GM23338 (cell line): ENCODE data around the gene CYTH3.

ENCODE experiments used
- CREB1 ChIP-seq: fragments of 250-450 bp; sonication (Bioruptor Pico); IDR thresholded peaks from 2 replicates; pipeline ENCODE4 v1.5.0; 2020; ENCODE audit warnings: low read depth, mild to moderate bottlenecking, moderate library complexity
- EZH2 ChIP-seq: fragments of 200-600 bp; sonication (generic); IDR thresholded peaks from one replicate; pipeline ENCODE4 v1.8.0; 2017; ENCODE audit warnings: antibody characterized with exemption, mild to moderate bottlenecking, low read depth; ENCODE audit not compliant: unreplicated experiment
- EZH2phosphoT487 ChIP-seq: fragments of 200-600 bp; sonication (generic); IDR thresholded peaks from one replicate; pipeline ENCODE4 v1.8.1; 2018; ENCODE audit warnings: antibody characterized with exemption; ENCODE audit not compliant: unreplicated experiment
- JUNB ChIP-seq: IDR thresholded peaks from one replicate; pipeline ENCODE4 v1.6.1; 2016; ENCODE audit warnings: antibody characterized with exemption; ENCODE audit not compliant: unreplicated experiment
- POLR2AphosphoS5 ChIP-seq: IDR thresholded peaks from 2 replicates; pipeline ENCODE4 v1.6.1; 2016; ENCODE audit warnings: antibody characterized with exemption, low read depth
- STAT1 ChIP-seq: IDR thresholded peaks from one replicate; pipeline ENCODE4 v1.6.1; 2016; ENCODE audit warnings: antibody characterized with exemption; ENCODE audit not compliant: unreplicated experiment
- ZNF114 ChIP-seq: fragments of 250-450 bp; sonication (Bioruptor Pico); IDR thresholded peaks from 2 replicates; pipeline ENCODE4 v1.5.0; 2020; ENCODE audit warnings: mild to moderate bottlenecking, moderate library complexity
- ZNF331 ChIP-seq: fragments of 250-450 bp; sonication (Bioruptor Pico); IDR thresholded peaks from 2 replicates; pipeline ENCODE4 v1.5.0; 2020; ENCODE audit warnings: low read depth, mild to moderate bottlenecking, moderate library complexity
- TF ChIP-seq, protein P1 (sequence below), 2 experiments: fragments of 200-600 bp in 1 of 2; sonication (generic) in 1 of 2; conservative IDR thresholded peaks; 2 replicates each; pipeline versions ENCODE4 v1.5.1 to v1.6.1; 2016 to 2017; ENCODE audit warnings: antibody characterized with exemption in 2 of 2, low read depth in 2 of 2, mild to moderate bottlenecking in 2 of 2, moderate library complexity in 1 of 2
- TF ChIP-seq, protein P2 (sequence below): IDR thresholded peaks from one replicate; pipeline ENCODE4 v1.6.1; 2018; ENCODE audit warnings: antibody characterized with exemption; ENCODE audit not compliant: unreplicated experiment

DNA sequence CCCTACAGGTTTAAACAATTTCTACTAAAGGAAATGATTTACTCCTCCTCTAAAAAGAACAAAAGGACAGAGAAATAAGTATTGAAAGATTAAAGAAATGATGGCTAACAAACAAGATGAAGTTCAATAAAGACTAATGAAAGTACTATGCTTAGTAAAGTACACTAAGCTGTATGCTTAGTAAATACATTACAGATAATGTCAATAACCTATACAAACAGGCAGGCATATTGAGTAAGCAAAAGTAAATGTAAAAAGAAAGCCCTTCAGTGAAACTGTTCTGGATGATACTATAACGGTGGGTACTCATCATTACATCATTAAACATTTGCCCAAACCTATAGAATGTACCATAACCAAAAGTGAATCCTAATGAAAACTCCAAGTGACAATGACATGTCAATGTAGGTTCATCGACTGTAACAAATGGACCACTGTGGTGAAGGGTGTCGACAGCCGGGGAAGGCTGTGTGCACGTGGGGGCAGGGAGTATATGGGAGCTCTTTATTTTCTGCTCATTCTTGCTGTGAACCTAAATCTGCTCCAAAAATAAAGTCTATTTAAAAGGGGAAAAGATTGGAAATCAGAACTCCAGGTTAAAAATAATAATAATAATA, 34.0 kb downstream of the CYTH3 start:
- TF ChIP-seq ZNF114 (CRISPR knock-in tag) (no peak), EZH2 (no peak), STAT1 (no peak), JUNB (no peak), POLR2AphosphoS5 (no peak), CREB1 (CRISPR knock-in tag) (no peak), EZH2phosphoT487 (no peak), ZNF331 (no peak)
- TF ChIP-seq, protein P1, sequence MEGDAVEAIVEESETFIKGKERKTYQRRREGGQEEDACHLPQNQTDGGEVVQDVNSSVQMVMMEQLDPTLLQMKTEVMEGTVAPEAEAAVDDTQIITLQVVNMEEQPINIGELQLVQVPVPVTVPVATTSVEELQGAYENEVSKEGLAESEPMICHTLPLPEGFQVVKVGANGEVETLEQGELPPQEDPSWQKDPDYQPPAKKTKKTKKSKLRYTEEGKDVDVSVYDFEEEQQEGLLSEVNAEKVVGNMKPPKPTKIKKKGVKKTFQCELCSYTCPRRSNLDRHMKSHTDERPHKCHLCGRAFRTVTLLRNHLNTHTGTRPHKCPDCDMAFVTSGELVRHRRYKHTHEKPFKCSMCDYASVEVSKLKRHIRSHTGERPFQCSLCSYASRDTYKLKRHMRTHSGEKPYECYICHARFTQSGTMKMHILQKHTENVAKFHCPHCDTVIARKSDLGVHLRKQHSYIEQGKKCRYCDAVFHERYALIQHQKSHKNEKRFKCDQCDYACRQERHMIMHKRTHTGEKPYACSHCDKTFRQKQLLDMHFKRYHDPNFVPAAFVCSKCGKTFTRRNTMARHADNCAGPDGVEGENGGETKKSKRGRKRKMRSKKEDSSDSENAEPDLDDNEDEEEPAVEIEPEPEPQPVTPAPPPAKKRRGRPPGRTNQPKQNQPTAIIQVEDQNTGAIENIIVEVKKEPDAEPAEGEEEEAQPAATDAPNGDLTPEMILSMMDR (conservative IDR thresholded peaks at IDR 0.05; ENCODE audit: low read depth in 2 of 2), result no peak
- TF ChIP-seq, protein P2, sequence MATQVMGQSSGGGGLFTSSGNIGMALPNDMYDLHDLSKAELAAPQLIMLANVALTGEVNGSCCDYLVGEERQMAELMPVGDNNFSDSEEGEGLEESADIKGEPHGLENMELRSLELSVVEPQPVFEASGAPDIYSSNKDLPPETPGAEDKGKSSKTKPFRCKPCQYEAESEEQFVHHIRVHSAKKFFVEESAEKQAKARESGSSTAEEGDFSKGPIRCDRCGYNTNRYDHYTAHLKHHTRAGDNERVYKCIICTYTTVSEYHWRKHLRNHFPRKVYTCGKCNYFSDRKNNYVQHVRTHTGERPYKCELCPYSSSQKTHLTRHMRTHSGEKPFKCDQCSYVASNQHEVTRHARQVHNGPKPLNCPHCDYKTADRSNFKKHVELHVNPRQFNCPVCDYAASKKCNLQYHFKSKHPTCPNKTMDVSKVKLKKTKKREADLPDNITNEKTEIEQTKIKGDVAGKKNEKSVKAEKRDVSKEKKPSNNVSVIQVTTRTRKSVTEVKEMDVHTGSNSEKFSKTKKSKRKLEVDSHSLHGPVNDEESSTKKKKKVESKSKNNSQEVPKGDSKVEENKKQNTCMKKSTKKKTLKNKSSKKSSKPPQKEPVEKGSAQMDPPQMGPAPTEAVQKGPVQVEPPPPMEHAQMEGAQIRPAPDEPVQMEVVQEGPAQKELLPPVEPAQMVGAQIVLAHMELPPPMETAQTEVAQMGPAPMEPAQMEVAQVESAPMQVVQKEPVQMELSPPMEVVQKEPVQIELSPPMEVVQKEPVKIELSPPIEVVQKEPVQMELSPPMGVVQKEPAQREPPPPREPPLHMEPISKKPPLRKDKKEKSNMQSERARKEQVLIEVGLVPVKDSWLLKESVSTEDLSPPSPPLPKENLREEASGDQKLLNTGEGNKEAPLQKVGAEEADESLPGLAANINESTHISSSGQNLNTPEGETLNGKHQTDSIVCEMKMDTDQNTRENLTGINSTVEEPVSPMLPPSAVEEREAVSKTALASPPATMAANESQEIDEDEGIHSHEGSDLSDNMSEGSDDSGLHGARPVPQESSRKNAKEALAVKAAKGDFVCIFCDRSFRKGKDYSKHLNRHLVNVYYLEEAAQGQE, result no peak
